Activated naive CD4-positive, alpha-beta T cell treated with Interleukin-2 at 50 U/mL for 16 hours (primary cell): ENCODE data around the gene ELOVL2.

Experiments used
- DNase-seq: peaks from one replicate; pipeline ENCODE4 v3.0.0-alpha.2; 2020

Gene ELOVL2

DNA sequence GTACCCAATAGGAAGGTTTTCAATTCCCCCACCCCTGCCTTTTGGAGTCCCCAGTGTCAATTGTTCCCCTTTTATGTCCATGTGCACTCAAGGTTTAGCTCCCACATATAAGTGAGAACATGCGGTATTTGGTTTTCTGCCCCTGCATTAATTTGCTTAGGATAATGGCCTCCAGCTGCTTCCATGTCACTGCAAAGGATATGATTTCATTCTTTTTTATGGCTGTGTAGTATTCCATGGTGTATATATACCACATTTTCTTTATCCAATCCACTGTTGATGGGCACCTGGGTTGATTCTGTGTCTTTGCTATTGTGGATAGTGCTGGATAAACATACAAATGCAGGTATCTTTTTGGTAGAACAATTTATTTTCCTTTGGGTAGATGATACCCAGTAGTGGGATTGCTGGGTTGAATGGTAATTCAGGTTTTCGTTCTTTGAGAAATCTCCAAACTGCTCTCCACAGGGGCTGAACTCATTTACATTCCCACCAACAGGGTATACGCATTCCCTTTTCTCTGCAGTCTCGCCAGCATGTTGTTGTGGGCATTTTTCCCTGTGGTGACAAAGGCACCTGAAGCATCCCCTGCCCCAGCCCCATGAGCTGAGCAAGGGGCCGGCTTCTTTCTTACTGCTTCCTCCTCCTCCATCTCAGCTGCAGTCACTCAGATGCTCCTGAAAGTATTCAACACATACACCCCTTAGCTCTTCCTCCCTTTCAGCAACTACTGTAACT, 66.7 kb downstream of the ELOVL2 start:
- no peak for DNase-seq

GRCh38 chr6:10976571-10976970, 67.5 kb downstream of the ELOVL2 start:
- DNase-seq, result no peak

DNA sequence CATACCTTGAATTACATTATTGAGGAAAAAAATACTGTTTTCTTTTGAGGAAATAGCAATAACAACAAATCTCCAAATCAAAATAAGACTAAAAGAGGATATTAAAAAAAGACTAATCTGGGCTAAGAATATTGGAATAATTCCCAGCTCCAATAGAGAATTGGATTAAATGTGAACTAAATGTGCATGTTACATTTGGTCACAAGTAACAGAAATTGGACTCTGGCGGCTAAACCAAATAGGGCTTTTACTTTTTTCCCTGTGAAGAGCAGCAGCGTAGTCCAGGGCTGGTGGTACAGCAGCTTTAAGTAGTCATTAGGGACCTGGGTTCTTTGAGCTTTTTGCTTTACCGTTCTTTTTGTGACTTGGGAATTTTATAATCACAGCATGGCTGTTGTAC, 71.9 kb downstream of the ELOVL2 start:
- DNase-seq, result no peak

- DNase-seq, result no peak
These were observed 73.4 kb downstream of the ELOVL2 start for GRCh38 chr6:10970731-10971130.

DNA sequence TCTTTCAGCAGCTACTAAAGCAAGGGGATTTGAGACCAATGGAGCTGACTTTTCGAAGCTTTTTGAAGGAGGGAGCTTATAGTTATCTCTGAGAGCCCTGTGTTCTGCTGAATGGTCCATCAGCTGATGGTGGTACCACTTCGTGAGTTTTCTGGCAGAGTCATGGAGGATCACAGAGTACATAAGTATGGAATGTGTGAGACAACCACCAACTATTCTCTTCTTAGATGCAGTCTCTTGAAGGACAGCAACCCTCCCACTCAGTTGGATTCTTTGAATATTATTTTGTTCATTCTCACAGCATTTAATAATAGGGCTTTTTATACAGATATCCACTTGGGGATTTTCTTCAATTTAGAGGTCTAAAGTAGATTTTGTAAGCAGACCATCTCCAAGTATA, 75.3 kb downstream of the ELOVL2 start:
- DNase-seq, result no peak

GRCh38 chr6:10964684-10965083, 79.4 kb downstream of the ELOVL2 start:
- no peak for DNase-seq

DNA sequence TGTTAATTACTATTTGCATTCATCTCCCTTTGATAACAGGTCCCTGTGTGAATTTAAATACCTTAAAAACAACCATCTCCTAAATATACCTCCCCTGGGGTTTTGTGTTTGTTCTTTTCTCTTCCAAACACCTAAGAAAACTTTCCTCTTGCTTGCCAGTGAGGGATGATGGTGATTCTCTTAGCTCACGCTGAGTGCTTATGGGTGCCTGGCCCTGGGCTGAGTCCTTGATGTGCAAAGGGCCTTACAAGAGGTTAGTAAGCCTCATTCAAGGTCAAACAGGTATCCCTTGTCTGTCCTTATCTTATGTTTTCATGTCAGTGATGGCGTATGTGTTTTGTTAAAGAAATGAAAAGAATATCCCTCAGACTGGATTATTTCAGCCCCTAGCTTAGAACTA, 81.0 kb downstream of the ELOVL2 start:
- no peak for DNase-seq

DNA sequence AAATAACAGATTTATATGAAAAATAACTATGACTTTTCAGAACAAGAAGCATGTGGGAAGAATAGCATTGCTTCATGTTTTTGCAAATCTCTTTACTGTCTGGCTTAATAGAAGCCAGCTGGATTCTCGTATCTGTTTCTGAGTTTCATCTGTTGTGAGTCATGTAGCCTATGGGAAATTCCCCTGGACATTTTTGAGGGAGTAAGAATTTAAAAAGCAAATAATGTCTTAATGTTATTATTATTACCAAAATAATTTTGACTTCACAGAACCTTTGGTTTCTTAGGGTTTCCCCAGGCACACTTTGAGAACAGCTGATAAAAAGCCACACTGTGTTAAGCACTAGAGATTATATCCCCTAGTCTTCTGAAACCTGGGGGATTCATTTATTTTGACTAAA, 81.4 kb downstream of the ELOVL2 start:
- DNase-seq, result no peak

- DNase-seq, result no peak
These were observed 82.3 kb downstream of the ELOVL2 start for GRCh38 chr6:10961837-10962236.

GRCh38 chr6:10960171-10960570, 83.9 kb downstream of the ELOVL2 start:
- DNase-seq, result no peak

DNA sequence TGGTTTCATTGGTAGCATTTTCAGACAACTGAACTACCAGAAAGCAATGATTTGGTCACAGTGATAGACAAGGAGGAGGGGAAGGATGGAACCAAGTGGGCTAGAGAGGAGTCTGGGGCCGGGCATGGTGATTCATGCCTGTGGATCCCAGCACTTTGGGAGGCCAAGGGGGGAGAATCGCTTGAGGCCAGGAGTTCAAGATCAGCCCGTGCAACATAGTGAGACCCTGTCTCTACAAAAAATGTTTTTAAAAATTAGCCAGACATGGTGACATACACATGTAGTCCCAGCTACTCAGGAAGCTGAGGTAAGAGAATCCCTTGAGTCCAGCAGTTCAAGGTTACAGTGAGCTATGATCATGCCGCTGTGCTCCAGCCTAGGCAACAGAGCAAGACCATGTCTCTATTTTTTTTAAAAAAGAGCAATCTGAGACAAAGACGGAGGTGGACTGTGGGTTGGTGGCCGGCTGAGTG, 86.7 kb downstream of the ELOVL2 start:
- DNase-seq, result no peak

DNA sequence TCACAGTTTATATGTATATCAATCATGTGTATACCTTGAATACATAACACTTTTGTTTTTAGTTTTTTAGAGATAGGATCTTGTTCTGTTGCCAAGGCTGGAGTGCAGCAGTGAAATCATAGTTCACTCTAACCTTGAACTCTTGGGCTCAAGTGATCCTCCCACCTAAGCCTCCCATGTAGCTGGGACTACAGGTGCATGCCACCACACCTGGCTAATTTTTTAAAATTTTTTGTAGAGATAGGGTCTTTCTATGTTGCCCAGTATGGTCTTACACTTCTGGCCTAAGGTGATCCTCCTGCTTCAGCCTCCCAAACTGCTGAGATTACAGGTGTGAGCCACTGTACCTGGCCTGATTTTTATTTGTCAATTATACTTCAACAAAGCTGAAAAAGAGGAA, 87.3 kb downstream of the ELOVL2 start:
- DNase-seq, result no peak

DNA sequence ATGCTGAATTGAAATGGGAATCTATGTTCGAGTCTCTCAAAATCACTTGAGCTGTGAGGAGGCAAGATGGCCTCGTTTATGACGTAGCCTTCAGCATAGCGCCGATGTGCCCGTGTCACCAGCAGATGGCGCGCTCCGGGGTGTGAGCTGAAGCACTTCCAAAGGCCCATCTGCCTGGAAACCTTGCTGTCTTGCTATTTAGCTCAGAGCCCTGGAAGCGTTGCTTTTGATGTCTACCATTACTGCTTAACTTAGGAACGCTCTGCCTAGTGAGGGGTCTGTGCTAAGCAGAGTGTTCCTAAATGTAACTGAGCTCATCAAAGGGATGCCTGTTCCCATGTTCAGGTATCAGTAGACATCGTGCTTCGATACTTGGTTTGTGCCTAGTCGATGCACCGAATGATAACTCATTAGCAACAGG, 89.5 kb downstream of the ELOVL2 start:
- DNase-seq, result peak; percentile 69

DNA sequence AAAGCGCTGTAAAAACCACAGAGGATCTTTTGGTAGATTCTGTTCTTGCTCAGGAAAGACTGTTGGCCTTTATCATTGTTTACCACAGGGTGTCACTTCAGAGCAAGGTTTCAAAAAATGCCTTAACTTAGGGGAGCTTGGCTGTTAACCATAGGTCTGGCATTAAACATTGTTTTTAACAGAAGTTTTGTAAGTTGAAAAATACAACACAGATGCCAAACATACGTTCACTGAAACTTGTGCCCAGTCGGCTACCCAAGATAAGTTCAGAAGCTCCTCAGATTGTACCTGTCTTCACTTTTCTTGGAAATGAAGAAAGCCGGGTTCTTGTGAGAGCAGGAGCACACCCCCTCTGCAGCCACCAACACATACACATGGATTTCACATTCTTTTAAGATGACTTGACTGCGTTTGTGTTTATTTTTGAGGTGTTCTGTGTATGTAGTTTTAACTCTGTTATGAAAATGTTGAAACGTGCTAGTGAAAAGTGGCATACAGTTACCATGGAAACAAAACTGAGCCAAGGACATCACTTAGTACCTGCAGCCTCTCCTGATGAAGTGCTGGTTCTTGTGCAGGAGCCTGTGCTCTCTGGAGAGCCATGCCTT, 92.3 kb downstream of the ELOVL2 start:
- DNase-seq, result no peak

DNA sequence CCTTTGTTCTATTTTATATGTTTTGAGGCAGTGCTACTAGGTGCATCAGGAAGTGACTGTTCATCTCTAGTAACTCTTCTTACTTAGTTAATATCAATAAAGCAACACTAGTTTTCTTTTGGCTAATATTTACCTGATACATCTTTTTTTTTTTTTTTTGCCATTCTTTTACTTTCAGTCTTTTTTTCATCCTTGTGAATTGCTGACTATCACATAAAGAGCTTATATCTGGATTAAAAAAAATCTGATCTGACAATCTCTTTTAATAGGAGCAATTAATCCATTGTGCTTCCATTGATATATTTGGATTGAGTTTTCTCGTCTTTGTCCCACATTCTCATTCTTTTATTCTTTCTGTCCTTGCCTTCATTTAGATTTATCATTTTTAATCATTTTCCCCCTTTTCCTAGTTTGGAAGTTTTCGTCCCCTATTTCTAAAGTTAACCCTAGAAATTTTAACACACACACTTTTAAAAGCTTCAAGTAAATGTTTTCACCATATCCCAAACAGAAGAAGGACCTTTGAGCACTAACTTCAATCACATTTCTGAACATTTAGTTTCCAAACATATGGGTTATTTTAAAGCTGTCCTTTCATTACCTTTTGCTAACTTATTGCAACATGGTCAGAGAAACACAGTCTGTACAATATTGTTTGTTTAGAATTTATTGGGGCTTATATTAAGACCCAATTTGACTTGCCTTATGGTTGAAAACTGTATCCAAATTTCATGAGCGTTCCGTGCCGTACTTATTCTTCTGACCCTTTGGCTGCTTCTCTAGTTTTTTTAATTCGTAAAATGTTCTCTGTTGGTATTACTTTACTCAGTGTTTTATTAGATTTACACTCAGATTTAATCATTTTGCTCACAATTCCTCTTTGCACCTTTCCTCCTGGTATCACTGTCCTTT, 94.3 kb downstream of the ELOVL2 start:
- DNase-seq, result no peak

DNA sequence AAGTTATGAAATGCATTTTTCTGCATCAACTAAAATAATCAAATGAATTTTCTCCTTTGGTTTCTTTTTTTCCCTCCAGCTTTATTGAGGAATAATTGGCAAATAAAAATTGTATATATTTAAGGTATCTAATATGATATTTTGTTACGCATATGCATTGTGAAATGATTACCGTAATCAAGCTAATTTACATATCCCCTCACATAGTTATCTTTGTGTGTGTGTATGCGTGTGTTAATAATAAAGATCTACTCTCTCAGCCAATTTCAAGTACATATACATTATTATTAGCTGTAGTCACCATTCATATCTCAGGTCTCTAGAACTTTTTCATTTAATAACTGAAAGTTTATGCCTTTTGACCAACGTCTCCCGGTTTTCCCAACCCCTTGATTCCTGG, 96.1 kb downstream of the ELOVL2 start:
- no peak for DNase-seq

DNA sequence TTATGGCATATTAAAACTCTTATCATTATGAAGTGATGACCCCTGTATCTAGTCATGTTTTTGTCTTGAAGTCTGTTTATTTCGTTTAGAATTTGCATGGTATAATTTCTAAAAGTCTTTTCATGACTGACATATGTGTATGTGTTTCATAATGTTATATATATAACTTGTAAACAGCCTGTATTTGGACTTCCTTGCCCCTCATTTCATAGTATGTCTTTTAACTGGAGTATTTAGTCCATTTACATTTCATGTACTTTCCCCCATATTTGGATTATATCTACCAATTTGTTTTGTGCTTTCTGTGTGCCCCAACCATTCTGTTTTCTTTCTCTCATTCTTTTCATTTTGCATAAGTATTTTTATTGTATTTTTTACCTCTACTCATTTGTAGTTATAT, 98.3 kb downstream of the ELOVL2 start:
- DNase-seq, result no peak

- no peak for DNase-seq
These were observed 104.3 kb downstream of the ELOVL2 start for GRCh38 chr6:10939840-10940239.

DNA sequence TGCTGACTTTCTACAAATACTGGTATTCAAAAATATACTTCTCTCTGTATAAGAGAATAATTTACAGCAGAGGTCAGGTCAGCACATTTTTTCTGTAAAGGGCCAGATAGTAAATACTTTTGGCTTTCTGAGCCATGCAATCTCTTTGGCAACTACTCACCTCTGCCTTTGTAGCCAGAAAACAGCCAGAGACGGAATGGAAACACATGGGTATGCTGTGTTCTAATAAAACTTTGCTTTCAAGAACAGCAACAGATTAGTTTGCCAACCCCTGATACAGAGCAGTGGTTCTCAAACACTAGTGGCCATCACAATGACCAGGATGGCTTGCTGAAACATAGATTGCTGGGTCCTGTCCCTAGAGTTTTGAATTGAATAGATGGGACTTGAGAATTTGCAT, 111.0 kb downstream of the ELOVL2 start:
- DNase-seq, result no peak
